Upper lobe of right lung (tissue), 1 donor: ENCODE data around the gene RAB10. TPM values are rescaled to one million over a fixed set of nuclear protein-coding genes. Genes with fewer than 3 reads are reported as not detected.
"Not testable (repeated sequence)": the region's sequence is repeated elsewhere in the genome, so short reads cannot be mapped to it uniquely, and the experiment has no call there.

Experiments used
- ATAC-seq: fragments of 200-7000 bp; cut with Tn5 transposase; one replicate; pipeline ENCODE4 v1.9.1; 2020; ENCODE audit warnings: mild to moderate bottlenecking, moderate library complexity
- DNase-seq: peaks from one replicate; pipeline ENCODE4 v3.0.0-alpha.2; 2020
- H3K27ac ChIP-seq: fragments of 200-600 bp; one replicate; pipeline ENCODE4 v1.8.0; 2022
- H3K27me3 ChIP-seq: fragments of 200-600 bp; one replicate; pipeline ENCODE4 v1.8.0; 2022; ENCODE audit warnings: mild to moderate bottlenecking
- H3K36me3 ChIP-seq: fragments of 200-600 bp; one replicate; pipeline ENCODE4 v1.8.0; 2022
- H3K4me1 ChIP-seq: fragments of 200-600 bp; one replicate; pipeline ENCODE4 v1.8.0; 2022
- H3K4me3 ChIP-seq: fragments of 200-600 bp; one replicate; pipeline ENCODE4 v1.8.0; 2022; ENCODE audit warnings: mild to moderate bottlenecking
- H3K9me3 ChIP-seq: fragments of 200-600 bp; one replicate; pipeline ENCODE4 v1.8.0; 2022
- CTCF ChIP-seq: fragments of 200-600 bp; IDR thresholded peaks from one replicate; pipeline ENCODE4 v1.8.0; 2022; ENCODE audit warnings: antibody characterized with exemption
- intact Hi-C: fragments of 100-400 bp; cut with DNase I; formaldehyde crosslinking; loops from one replicate; pipeline ENCODE4 v1.11.0; 2022
- total RNA-seq: library from RNA; stranded (reverse); fragmentation: NEBNext Ultra II Directional; extraction: Animal tissue kit (Norgen Biotek cat#: 25700); gene quantifications from one replicate; pipeline ENCODE4 v1.2.1, GENCODE V29; 2021
- donor health status: DM: no; HTN: yes; CAD: no; lungs with severe emphysema.

The RAB10 gene
- total RNA-seq, 1 donor from 2014 or later, result 111 TPM

- no peak overlapping the region for H3K4me3 ChIP-seq
- ATAC-seq (no peak), DNase-seq (peak; percentile 2)
- intact Hi-C loops, result no loop called here
- no peaks in the 10 kb centered on the region for H3K27me3 ChIP-seq
- no peaks in the 10 kb centered on the region for H3K9me3 ChIP-seq
- H3K4me1 ChIP-seq, result peaks cover 19% of the 10 kb centered on the region
- TF ChIP-seq CTCF, result no peak
- no peak overlapping the region for H3K27ac ChIP-seq
- H3K36me3 ChIP-seq, result no peaks in the 10 kb centered on the region
Observed at GRCh38 chr2:26017464-26018183, 16.3 kb upstream of the RAB10 start.

DNA sequence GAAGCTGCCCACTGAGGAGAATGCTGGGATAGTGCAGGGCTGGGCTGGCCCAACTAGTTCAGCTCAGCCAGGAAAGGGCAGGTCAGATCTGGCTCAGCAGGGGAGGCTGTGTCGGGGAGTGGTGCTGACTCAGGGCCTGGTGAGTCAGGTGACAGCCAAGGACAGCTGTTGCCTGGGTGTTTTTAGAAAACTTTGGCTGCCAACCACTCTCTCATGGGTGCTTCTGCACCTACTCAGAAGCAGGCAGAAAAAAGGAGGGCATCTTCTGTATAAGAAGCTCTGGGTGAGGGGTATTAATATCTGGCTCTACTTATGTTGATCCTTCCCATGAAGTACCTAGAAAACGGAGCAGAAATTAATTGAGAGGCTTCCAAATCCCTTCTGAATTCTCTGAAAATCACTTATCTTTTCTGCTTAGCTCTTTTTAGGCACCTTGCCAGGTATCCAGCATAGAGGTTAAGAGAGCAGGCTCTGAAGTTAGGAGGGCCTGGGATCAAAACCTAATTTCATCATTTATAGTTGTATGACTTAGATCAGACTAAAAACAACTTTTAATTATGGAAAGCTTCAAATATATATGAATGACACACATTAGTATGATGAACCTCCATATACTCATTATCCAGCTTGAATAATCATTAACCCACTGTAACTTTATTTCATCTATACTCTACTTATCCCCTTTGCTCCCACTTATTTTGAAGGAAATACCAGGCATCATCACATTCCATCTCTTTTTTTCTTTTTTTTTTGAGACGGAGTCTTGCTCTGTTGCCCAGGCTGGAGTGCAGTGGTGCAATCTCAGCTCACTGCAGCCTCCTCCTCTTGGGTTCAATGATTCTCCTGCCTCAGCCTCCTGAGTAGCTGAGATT, 15.5 kb upstream of the RAB10 start:
- peak; percentile 99 for ATAC-seq
- Histone ChIP-seq H3K4me1 (peaks cover 14% of the 10 kb centered on the region), H3K36me3 (no peaks in the 10 kb centered on the region), H3K4me3 (no peak overlapping the region), H3K9me3 (no peaks in the 10 kb centered on the region), H3K27me3 (no peaks in the 10 kb centered on the region), H3K27ac (no peak overlapping the region)
- no peak for TF ChIP-seq CTCF
- peak; percentile 86 for DNase-seq
- intact Hi-C loops, result no loop called here

DNA sequence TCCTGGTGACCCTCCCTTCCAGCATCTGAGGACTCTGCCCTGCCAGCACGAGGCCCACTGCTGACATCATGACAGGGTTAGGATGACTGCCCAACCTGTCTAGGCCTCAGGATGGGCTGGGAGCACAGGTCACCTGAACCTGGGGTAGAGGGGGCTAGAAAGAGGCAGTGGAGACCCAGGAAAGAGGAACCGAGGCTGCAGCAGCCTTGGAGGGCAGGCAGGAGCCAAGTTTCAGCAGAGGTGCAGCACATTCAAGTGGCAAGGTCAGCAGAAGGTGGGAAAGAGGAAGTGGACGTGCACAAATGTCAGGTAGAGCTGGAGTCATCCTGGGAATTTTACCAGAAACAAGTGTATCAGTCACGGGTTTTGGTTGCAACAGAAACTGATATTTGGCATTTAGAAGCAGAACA, 13.6 kb upstream of the RAB10 start:
- H3K27me3 ChIP-seq, result no peaks in the 10 kb centered on the region
- no peak for TF ChIP-seq CTCF
- peaks cover 14% of the 10 kb centered on the region for H3K4me1 ChIP-seq
- H3K36me3 ChIP-seq, result no peaks in the 10 kb centered on the region
- DNase-seq (no peak), ATAC-seq (no peak)
- intact Hi-C loops, result no loop called here
- no peak overlapping the region for H3K27ac ChIP-seq
- H3K4me3 ChIP-seq, result no peak overlapping the region
- H3K9me3 ChIP-seq, result no peaks in the 10 kb centered on the region

DNA sequence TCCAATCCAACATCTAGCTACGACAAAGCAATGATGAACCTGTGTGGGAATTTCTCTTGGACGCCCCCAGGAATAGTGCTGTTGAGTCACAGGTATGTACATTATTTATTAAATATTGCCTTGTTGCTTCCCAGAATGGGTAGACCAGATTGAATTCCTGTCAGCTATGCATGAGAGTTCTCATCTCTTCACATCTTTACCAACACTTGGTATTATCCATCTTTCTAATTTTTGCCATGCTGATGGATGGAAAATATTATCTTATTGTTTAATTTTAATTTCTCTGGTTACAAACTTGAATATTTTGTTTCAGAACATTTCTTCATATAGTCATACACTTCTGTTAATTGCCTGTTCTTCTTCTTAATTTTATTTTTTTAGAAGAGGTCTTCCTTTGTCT, 9.6 kb upstream of the RAB10 start:
- no peak overlapping the region for H3K27ac ChIP-seq
- TF ChIP-seq CTCF, result no peak
- H3K4me3 ChIP-seq, result no peak overlapping the region
- H3K4me1 ChIP-seq, result no peaks in the 10 kb centered on the region
- intact Hi-C loops, result no loop called here
- no peak for DNase-seq
- H3K27me3 ChIP-seq, result no peaks in the 10 kb centered on the region
- no peaks in the 10 kb centered on the region for H3K36me3 ChIP-seq
- H3K9me3 ChIP-seq, result no peaks in the 10 kb centered on the region
- ATAC-seq, result no peak

GRCh38 chr2:26025509-26025908, 8.4 kb upstream of the RAB10 start:
- Histone ChIP-seq H3K27ac (no peak overlapping the region), H3K4me3 (no peak overlapping the region), H3K27me3 (no peaks in the 10 kb centered on the region), H3K36me3 (no peaks in the 10 kb centered on the region), H3K9me3 (no peaks in the 10 kb centered on the region), H3K4me1 (no peaks in the 10 kb centered on the region)
- no peak for ATAC-seq
- no peak for TF ChIP-seq CTCF
- intact Hi-C loops, result no loop called here
- DNase-seq, result no peak

GRCh38 chr2:26028083-26028482, 5.8 kb upstream of the RAB10 start:
- not testable (repeated sequence) for DNase-seq, ATAC-seq

GRCh38 chr2:26032586-26033269, 1.2 kb upstream of the RAB10 start:
- DNase-seq, intact Hi-C loops, H3K9me3 ChIP-seq, H3K27me3 ChIP-seq, ATAC-seq, H3K36me3 ChIP-seq: not testable (repeated sequence)
- H3K4me1 ChIP-seq, result peaks cover 26% of the 10 kb centered on the region
- H3K27ac ChIP-seq, result peak overlapping the region; percentile 95
- peak overlapping the region; percentile 98 for H3K4me3 ChIP-seq

More at GRCh38 chr2:26028083-26028482, 5.8 kb upstream of the RAB10 start:
- H3K9me3 ChIP-seq, H3K27me3 ChIP-seq, intact Hi-C loops, H3K36me3 ChIP-seq, H3K4me1 ChIP-seq, H3K4me3 ChIP-seq, H3K27ac ChIP-seq: not testable (repeated sequence)
